Body of pancreas (tissue), 4 donors: ENCODE results near the gene ARHGAP18. TPM values are rescaled to one million over a fixed set of nuclear protein-coding genes. Genes with fewer than 3 reads are reported as not detected.

ENCODE experiments used
- ATAC-seq: fragments of 150-250 bp; one replicate; pipeline ENCODE4 v1.9.1; 2016
- DNase-seq, 4 donors: peaks; one replicate each; pipeline ENCODE4 v3.0.0-alpha.2; 2019
- H3K27ac ChIP-seq, 4 donors: fragments of 200-600 bp; sonication (generic); 1 replicate in 3 of 4; 2 replicates in 1 of 4; pipeline versions ENCODE4 v1.5.1 to v1.6.1; 2016 to 2019; ENCODE audit warnings: mild to moderate bottlenecking in 1 of 4, mixed read lengths in 1 of 4, moderate library complexity in 1 of 4
- H3K27me3 ChIP-seq, 2 donors: fragments of 200-600 bp; sonication (generic); one replicate each; pipeline ENCODE4 v1.6.0; 2016; ENCODE audit warnings: mild to moderate bottlenecking in 1 of 2
- H3K36me3 ChIP-seq, 2 donors: fragments of 200-600 bp; sonication (generic); replicated peaks in 1 of 2; 2 replicates each; pipeline ENCODE4 v1.5.1; 2016; ENCODE audit warnings: low read depth in 2 of 2; ENCODE audit not compliant: insufficient read depth in 1 of 2
- H3K4me1 ChIP-seq: fragments of 200-600 bp; sonication (generic); one replicate; pipeline ENCODE4 v1.6.0; 2016
- H3K4me3 ChIP-seq, 2 donors: fragments of 200-600 bp; sonication (generic); 1 replicate in 1 of 2; 2 replicates in 1 of 2; pipeline ENCODE4 v1.5.1; 2016 to 2019
- H3K9me3 ChIP-seq, 3 donors: fragments of 200-600 bp; sonication (generic); 1 replicate in 2 of 3; 2 replicates in 1 of 3; pipeline ENCODE4 v1.5.1; 2016
- POLR2A ChIP-seq, 3 donors: fragments of 450-650 bp; IDR thresholded peaks; one replicate each; pipeline ENCODE4 v1.6.1; 2016; ENCODE audit warnings: antibody characterized with exemption in 3 of 3, mild to moderate bottlenecking in 2 of 3
- intact Hi-C: fragments of 100-400 bp; cut with DNase I; formaldehyde crosslinking; loops from one replicate; pipeline ENCODE4 v1.15.1; 2023
- total RNA-seq, 2 donors: library from RNA; depleted of rRNA; stranded (reverse); fragments of >200 nt; gene quantifications; one replicate each; pipeline ENCODE4 v1.1.0, GENCODE V29; 2016
- TF ChIP-seq, protein P1 (sequence below), 7 experiments: fragments of 450-650 bp in 4 of 7; fragments of 200-600 bp in 3 of 7; sonication (generic) in 3 of 7; IDR thresholded peaks; one replicate each; pipeline ENCODE4 v1.5.1; 2016 to 2019; ENCODE audit warnings: antibody characterized with exemption in 7 of 7

ARHGAP18 gene
- total RNA-seq, 2 donors from 2014 or later = 16.2 to 30.6 TPM

DNA sequence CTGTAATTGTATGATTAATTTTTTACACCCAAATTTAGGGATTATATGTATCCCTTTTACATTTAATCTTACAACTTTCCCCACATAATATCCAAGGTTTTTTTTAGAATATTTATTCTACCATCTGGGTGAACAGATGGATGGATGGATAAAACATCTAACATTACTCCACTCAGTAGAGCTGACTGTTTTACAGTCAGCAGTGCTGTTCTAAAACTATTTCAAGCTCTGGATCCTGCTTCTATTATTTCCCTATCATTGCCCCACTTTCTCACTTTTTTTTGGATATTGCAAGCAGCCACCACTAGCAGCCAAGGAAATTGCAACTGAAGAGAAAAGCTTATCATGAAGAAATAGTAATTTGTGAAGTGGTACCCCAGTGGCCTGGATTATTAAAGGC lies 173.7 kb downstream of the ARHGAP18 start:
- DNase-seq (no peak), ATAC-seq (no peak)
- Histone ChIP-seq H3K27ac (no peak overlapping the region), H3K9me3 (no peaks in the 10 kb centered on the region), H3K27me3 (no peaks in the 10 kb centered on the region), H3K4me3 (no peak overlapping the region), H3K4me1 (no peaks in the 10 kb centered on the region), H3K36me3 (no peaks in the 10 kb centered on the region)
- TF ChIP-seq, protein P1, sequence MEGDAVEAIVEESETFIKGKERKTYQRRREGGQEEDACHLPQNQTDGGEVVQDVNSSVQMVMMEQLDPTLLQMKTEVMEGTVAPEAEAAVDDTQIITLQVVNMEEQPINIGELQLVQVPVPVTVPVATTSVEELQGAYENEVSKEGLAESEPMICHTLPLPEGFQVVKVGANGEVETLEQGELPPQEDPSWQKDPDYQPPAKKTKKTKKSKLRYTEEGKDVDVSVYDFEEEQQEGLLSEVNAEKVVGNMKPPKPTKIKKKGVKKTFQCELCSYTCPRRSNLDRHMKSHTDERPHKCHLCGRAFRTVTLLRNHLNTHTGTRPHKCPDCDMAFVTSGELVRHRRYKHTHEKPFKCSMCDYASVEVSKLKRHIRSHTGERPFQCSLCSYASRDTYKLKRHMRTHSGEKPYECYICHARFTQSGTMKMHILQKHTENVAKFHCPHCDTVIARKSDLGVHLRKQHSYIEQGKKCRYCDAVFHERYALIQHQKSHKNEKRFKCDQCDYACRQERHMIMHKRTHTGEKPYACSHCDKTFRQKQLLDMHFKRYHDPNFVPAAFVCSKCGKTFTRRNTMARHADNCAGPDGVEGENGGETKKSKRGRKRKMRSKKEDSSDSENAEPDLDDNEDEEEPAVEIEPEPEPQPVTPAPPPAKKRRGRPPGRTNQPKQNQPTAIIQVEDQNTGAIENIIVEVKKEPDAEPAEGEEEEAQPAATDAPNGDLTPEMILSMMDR (IDR thresholded peaks at IDR 0.05) = no peak
- TF ChIP-seq POLR2A (IDR thresholded peaks at IDR 0.05) = no peak
- intact Hi-C loops = no loop called here

DNA sequence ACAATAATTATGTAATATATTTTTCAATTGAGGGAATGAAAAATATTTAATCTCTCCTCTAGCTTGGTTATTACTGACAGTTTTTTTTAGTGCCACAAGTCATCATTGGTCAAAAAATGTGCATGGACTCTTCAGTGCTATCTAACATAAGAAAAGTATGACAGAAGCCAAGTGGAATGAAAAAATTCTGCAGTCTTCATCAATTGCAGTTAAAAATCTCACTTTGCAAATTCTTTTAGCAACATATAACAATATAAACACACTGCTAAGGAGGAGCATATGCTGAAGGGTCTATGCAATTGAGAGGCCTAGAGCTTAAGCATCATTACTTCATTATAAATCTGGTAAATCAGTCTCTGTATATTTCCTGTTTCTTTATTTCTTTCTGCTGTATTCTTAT lies 175.1 kb downstream of the ARHGAP18 start:
- H3K27ac ChIP-seq = no peak overlapping the region
- intact Hi-C loops = no loop called here
- no peaks in the 10 kb centered on the region for H3K9me3 ChIP-seq
- ATAC-seq (no peak), DNase-seq (no peak)
- TF ChIP-seq, protein P1 (IDR thresholded peaks at IDR 0.05) = no peak
- TF ChIP-seq POLR2A (IDR thresholded peaks at IDR 0.05) = no peak
- no peaks in the 10 kb centered on the region for H3K27me3 ChIP-seq
- no peaks in the 10 kb centered on the region for H3K36me3 ChIP-seq
- H3K4me3 ChIP-seq = no peak overlapping the region
- no peaks in the 10 kb centered on the region for H3K4me1 ChIP-seq

Other genes starting within 250 kb of the ARHGAP18 start
- gene TMEM244, start 151.1 kb upstream of the ARHGAP18 start, total RNA-seq = not detected